22Rv1 (cell line): ENCODE results near the gene MT1X.

ENCODE experiments used
- H3K27ac ChIP-seq: fragments of 450-650 bp; 2 replicates; pipeline ENCODE4 v1.5.1; 2017
- ZFX ChIP-seq: fragments of 450-650 bp; IDR thresholded peaks from 2 replicates; pipeline ENCODE4 v1.6.1; 2017; ENCODE audit warnings: antibody characterized with exemption, borderline replicate concordance
- TF ChIP-seq, protein P1 (sequence below): fragments of 450-650 bp; IDR thresholded peaks from 2 replicates; pipeline ENCODE4 v1.5.1; 2017; ENCODE audit warnings: mild to moderate bottlenecking

The MT1X gene

DNA sequence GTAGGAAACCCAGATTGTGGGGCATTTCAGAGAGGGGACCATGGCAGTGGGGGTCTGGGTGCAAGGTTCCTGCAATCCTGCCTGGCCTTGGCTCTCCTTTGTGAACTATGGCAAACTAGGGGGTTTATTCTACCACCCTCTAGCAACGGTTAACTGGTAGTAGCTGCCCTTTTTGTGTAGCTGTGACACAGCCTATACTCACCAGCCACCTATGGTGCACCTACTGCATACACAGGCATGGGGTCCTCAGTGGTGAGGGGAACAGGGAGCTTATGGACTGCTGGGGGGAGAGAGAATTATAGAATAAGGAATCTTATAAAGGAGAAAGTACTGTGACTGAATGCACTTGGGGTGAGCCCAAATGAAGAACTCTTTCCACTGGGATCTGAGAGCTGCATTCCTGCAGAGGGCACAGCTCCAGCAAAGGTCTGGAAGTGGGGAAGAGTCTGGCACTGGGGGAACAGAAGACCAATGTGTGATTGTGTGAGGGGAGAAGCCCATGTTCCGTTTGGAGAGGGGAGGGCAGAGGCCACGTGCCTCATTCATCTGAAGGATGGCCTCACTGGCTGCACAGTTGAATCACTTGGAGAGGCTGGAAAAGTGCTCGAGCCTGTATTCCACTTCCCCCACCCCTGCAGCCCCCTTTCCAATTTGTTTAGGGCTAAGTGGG, 2.1 kb downstream of the MT1X start:
- TF ChIP-seq, protein P1, sequence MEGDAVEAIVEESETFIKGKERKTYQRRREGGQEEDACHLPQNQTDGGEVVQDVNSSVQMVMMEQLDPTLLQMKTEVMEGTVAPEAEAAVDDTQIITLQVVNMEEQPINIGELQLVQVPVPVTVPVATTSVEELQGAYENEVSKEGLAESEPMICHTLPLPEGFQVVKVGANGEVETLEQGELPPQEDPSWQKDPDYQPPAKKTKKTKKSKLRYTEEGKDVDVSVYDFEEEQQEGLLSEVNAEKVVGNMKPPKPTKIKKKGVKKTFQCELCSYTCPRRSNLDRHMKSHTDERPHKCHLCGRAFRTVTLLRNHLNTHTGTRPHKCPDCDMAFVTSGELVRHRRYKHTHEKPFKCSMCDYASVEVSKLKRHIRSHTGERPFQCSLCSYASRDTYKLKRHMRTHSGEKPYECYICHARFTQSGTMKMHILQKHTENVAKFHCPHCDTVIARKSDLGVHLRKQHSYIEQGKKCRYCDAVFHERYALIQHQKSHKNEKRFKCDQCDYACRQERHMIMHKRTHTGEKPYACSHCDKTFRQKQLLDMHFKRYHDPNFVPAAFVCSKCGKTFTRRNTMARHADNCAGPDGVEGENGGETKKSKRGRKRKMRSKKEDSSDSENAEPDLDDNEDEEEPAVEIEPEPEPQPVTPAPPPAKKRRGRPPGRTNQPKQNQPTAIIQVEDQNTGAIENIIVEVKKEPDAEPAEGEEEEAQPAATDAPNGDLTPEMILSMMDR = no peak
- TF ChIP-seq ZFX = no peak
- H3K27ac ChIP-seq = no peak overlapping the region

DNA sequence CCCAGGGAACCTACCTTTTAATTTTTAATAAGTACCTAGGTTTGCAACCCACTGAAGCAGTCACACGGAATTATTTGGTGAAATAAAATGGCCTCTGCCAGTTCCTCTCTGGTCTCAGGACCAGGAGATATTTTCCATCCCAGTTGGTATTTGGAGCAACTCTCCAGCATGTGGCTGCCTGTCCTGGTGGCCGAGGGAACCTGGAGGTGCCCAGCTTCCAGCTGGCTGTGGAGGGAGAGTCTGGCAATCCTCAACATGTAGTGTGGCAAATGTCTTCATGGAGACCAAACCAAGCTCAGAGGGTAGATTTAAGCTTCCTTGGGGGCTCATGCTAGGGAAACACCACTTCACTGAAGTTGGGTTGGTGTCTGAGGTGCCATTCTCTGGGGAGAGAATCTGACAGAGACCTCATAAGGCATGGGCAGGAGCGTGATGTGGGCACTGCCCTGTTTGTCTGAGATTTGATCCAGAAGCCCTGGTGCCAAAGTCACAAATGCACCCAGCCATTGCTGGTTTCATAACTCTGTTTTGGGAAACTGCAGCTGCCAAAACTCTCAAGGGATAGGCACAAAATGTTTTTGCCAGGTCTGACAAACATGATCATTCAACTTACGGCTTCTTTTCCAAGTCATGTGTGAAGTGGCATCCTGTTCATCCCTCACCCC, 2.8 kb downstream of the MT1X start:
- no peak for TF ChIP-seq ZFX
- TF ChIP-seq, protein P1 = no peak
- no peak overlapping the region for H3K27ac ChIP-seq

DNA sequence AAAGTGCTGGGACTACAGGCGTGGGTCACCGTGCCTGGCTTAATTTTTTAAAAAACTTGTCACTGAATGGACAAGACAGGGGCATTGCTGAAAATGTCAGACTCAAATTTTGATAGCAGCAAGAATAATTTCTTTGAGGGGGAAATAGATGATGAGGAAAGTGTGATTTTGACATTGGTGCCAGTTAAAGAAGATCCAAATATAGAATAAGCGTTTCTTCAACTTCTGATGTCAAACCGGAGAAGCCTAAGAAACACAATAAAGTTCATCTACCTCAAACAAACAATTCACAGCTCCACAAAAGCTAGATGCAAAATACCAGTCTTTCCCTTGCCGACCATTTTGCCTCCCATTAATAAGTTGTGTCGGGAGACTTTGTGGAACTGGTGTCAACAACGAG, 4.5 kb downstream of the MT1X start:
- TF ChIP-seq, protein P1 = no peak
- TF ChIP-seq ZFX = no peak
- no peak overlapping the region for H3K27ac ChIP-seq

DNA sequence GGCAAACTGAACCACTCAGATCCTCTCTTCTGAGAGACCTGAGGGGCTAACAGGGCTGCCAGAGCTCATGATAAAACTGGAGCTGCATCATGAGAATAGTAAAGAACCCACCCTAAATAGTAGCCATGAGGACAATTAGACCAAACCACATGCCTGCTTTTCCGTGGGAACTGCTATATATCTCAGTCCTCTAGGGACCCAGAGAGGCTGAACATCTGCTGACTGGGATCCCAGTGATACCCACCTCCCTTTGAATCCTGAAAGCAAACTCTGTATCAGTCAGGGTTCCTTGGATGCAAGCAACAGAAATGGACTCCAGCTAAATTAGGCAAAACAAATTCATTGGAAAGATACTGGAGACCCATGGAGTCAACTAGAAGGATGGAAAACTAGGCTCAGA, 6.5 kb downstream of the MT1X start:
- TF ChIP-seq, protein P1 = no peak
- no peak for TF ChIP-seq ZFX
- no peak overlapping the region for H3K27ac ChIP-seq

DNA sequence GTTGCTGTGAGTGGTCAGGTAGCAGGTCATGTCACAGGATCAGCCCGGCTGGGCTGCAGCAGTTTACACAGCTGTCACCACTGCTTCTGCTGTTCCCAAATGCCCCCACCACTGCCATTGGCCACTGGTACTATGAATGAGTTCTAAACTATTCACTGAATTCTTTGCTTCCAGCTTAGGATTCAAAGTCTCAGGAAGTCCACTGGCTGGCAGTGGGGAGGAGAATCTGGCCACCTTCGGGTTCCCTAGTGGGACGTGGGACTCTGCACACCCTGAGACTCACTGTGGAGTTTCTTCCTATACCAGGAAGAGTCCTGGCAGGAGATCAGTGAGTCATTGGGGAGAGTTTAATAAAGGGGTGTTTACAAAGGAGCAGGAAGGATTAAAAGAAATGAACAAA, 6.9 kb downstream of the MT1X start:
- no peak overlapping the region for H3K27ac ChIP-seq
- TF ChIP-seq, protein P1 = no peak
- no peak for TF ChIP-seq ZFX

DNA sequence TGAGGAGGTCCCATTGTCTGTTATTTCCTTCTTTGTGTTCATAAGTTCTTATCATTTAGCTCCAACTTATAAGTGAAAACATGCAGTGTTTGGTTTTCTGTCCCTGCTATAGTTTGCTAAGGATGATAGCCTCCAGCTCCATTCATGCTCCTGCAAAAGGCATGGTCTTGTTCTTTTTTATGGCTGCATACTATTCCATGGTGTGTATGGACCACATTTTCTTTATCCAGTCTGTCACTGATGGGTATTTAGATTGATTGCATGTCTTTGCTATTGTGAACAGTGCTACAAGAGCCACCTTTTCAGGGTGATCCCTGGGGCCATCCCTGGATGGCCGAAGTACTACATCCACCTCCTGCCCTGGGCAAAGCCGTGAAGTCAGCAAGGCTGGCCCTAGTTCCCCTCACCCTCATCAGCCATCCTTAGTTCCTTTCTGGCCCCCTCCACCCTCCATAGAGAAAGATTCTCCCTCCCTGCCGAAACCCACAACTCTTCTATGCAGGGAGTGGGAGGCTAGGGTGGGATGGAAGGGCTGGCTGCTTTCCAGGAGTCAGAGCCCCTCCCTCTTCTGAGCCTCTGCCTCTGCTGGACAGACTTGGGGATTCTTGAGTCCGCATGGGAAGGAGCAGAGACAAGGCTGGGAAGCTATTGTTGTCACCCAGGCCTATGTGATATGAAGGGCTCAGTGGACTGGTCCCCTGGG, 8.3 kb downstream of the MT1X start:
- no peak for TF ChIP-seq ZFX
- TF ChIP-seq, protein P1 = no peak
- H3K27ac ChIP-seq = no peak overlapping the region

DNA sequence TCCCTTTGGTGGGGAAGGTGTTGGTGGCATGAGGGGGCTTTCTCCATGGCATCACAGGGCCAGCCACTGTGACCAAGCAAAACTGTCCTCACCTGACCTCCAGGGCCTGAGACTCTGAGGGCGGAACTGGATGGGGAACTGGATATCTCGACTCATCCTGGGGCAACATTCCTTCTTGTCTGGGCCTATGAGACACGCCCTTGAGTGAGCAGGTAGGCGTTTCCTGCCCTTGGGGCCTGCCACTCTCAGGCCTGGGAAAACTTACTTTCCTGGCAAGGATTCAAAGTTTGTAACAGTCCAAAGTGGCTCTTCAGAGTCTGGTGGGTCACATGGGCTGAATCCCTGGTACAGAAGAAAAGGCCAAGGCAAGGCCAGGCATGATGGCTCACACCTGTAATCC, 9.6 kb downstream of the MT1X start:
- no peak overlapping the region for H3K27ac ChIP-seq

More for the DNA sequence above, 9.6 kb downstream of the MT1X start:
- TF ChIP-seq, protein P1 = no peak
- TF ChIP-seq ZFX = no peak
